ENCODE results near the gene ZNF594.
"Not testable (repeated sequence)": the region's sequence is repeated elsewhere in the genome, so short reads cannot be mapped to it uniquely, and the experiment has no call there.

The ZNF594 gene

GRCh38 chr17:5133311-5133710 is 58.4 kb downstream of the ZNF594 start:
- H3K36me3 ChIP-seq (ENCODE audit: insufficient read depth, low read length) = no peaks in the 10 kb centered on the region
- no peak for TF ChIP-seq POLR2AphosphoS5 (IDR thresholded peaks at IDR 0.05; ENCODE audit: borderline replicate concordance, low read depth, low read length)
- DNase-seq (ENCODE audit: low read depth, low spot score) = no peak

GRCh38 chr17:5132503-5133225 is 59.0 kb downstream of the ZNF594 start:
- not testable (repeated sequence) for H3K27ac ChIP-seq; H3K9ac ChIP-seq (ENCODE audit: insufficient read length); H3K4me3 ChIP-seq; H3K9me3 ChIP-seq (ENCODE audit: low read depth, low read length); H3K36me3 ChIP-seq (ENCODE audit: insufficient read depth, low read length); DNase-seq (ENCODE audit: low read depth, low spot score)

More at GRCh38 chr17:5133311-5133710, 58.4 kb downstream of the ZNF594 start:
- no peak overlapping the region for H3K4me3 ChIP-seq
- no peaks in the 10 kb centered on the region for H3K9me3 ChIP-seq (ENCODE audit: low read depth, low read length)
- H3K9ac ChIP-seq (ENCODE audit: insufficient read length) = no peak overlapping the region
- H3K27ac ChIP-seq = no peak overlapping the region

GRCh38 chr17:5131799-5132502 is 59.7 kb downstream of the ZNF594 start:
- not testable (repeated sequence) for H3K4me3 ChIP-seq

GRCh38 chr17:5131146-5131715 is 60.4 kb downstream of the ZNF594 start:
- Histone ChIP-seq H3K4me3 (no peak overlapping the region), H3K9me3 (ENCODE audit: low read depth, low read length) (no peaks in the 10 kb centered on the region)

More at GRCh38 chr17:5131799-5132502, 59.7 kb downstream of the ZNF594 start:
- DNase-seq (ENCODE audit: low read depth, low spot score); H3K9me3 ChIP-seq (ENCODE audit: low read depth, low read length); H3K36me3 ChIP-seq (ENCODE audit: insufficient read depth, low read length); H3K27ac ChIP-seq; H3K9ac ChIP-seq (ENCODE audit: insufficient read length): not testable (repeated sequence)

GRCh38 chr17:5130687-5131086 is 61.0 kb downstream of the ZNF594 start:
- not testable (repeated sequence) for H3K4me3 ChIP-seq; H3K27ac ChIP-seq; H3K9ac ChIP-seq (ENCODE audit: insufficient read length); DNase-seq (ENCODE audit: low read depth, low spot score); H3K9me3 ChIP-seq (ENCODE audit: low read depth, low read length); H3K36me3 ChIP-seq (ENCODE audit: insufficient read depth, low read length)

More at GRCh38 chr17:5131146-5131715, 60.4 kb downstream of the ZNF594 start:
- no peak overlapping the region for H3K27ac ChIP-seq
- no peak overlapping the region for H3K9ac ChIP-seq (ENCODE audit: insufficient read length)
- TF ChIP-seq FOXP2 (optimal IDR thresholded peaks at IDR 0.05; ENCODE audit: control extremely low read depth, extremely low read length, insufficient read depth) (no peak), POLR2AphosphoS5 (IDR thresholded peaks at IDR 0.05; ENCODE audit: borderline replicate concordance, low read depth, low read length) (no peak), EZH2 (IDR thresholded peaks at IDR 0.05) (no peak)
- DNase-seq (ENCODE audit: low read depth, low spot score) = no peak
- no peaks in the 10 kb centered on the region for H3K36me3 ChIP-seq (ENCODE audit: insufficient read depth, low read length)

- DNase-seq (ENCODE audit: low read depth, low spot score); H3K27ac ChIP-seq; H3K4me3 ChIP-seq; H3K36me3 ChIP-seq (ENCODE audit: insufficient read depth, low read length); H3K9ac ChIP-seq (ENCODE audit: insufficient read length); H3K9me3 ChIP-seq (ENCODE audit: low read depth, low read length): not testable (repeated sequence)
These were observed 61.4 kb downstream of the ZNF594 start for GRCh38 chr17:5130261-5130660.

GRCh38 chr17:5129770-5130169 is 61.9 kb downstream of the ZNF594 start:
- H3K36me3 ChIP-seq (ENCODE audit: insufficient read depth, low read length); H3K9me3 ChIP-seq (ENCODE audit: low read depth, low read length); H3K27ac ChIP-seq; H3K9ac ChIP-seq (ENCODE audit: insufficient read length); DNase-seq (ENCODE audit: low read depth, low spot score); H3K4me3 ChIP-seq: not testable (repeated sequence)
